Endothelial cell of umbilical vein (primary cell): Measurements from ENCODE around the gene DENND1A. TPM values are rescaled to one million over a fixed set of nuclear protein-coding genes. Genes with fewer than 3 reads are reported as not detected.
"Not testable (repeated sequence)": the region's sequence is repeated elsewhere in the genome, so short reads cannot be mapped to it uniquely, and the experiment has no call there.

ENCODE experiments used
- BruUV-seq: library from RNA; stranded (reverse); fragments of 400-500 nt; replicated peaks from 2 replicates; lab custom pipeline; 2021; lab: Mats Ljungman, UMichigan
- CTCF ChIA-PET: fragments of 300-600, 350-600 bp; sonication (Branson Sonifier 250); formaldehyde crosslinking; loops from one replicate; lab custom pipeline; 2021; ENCODE audit warnings: antibody characterized with exemption, inconsistent platforms; lab: Charles Lee
- POLR2A ChIA-PET: fragments of 300-600, 350-600 bp; sonication (Branson Sonifier 250); formaldehyde crosslinking; loops from one replicate; lab custom pipeline; 2021; ENCODE audit warnings: antibody characterized with exemption, inconsistent platforms; lab: Charles Lee
- DNase-seq: peaks from one replicate; pipeline ENCODE4 v3.0.0-alpha.2; 2011; ENCODE audit warnings: low read depth, low spot score
- FAIRE-seq: peaks from 2 replicates; lab custom pipeline; 2011; peaks lifted over from hg19 to GRCh38; lab: Jason Lieb, UNC
- H2AFZ ChIP-seq: 2 replicates; pipeline ENCODE4 v1.6.0; 2012; ENCODE audit warnings: low read depth, low read length, control low read depth, inconsistent platforms
- H3K27ac ChIP-seq: 2 replicates; pipeline ENCODE4 v1.5.1; 2011; ENCODE audit warnings: low read depth, mild to moderate bottlenecking, control low read depth, low read length, moderate library complexity; ENCODE audit not compliant: insufficient read depth
- H3K27me3 ChIP-seq, 2 experiments: 2 replicates each; pipeline versions ENCODE4 v1.6.0 to v1.6.1; 2011; ENCODE audit warnings: low read length in 2 of 2, mixed read lengths in 1 of 2; ENCODE audit not compliant: control insufficient read depth in 2 of 2, insufficient read depth in 2 of 2
- H3K36me3 ChIP-seq, 2 experiments: 2 replicates in 1 of 2; 3 replicates in 1 of 2; pipeline ENCODE4 v1.5.1; 2011; ENCODE audit warnings: low read length in 2 of 2, mild to moderate bottlenecking in 1 of 2, moderate library complexity in 1 of 2; ENCODE audit not compliant: control insufficient read depth in 2 of 2, insufficient read depth in 2 of 2; ENCODE audit errors: extremely low read depth in 1 of 2
- H3K4me1 ChIP-seq: 3 replicates; pipeline ENCODE4 v1.5.1; 2011; ENCODE audit warnings: mild to moderate bottlenecking, low read length; ENCODE audit not compliant: control insufficient read depth, insufficient read depth; ENCODE audit errors: extremely low read depth
- H3K4me2 ChIP-seq: 2 replicates; pipeline ENCODE4 v1.6.1; 2011; ENCODE audit warnings: low read length, control low read depth, mixed read lengths; ENCODE audit not compliant: insufficient read depth
- H3K4me3 ChIP-seq, 3 experiments: fragments of 200-600 bp in 1 of 3; sonication (generic), shearing (Covaris generic) in 1 of 3; replicated peaks in 1 of 3; 2 replicates each; pipeline ENCODE4 v1.5.1; 2011 to 2016; ENCODE audit warnings: control low read depth in 3 of 3, low read length in 3 of 3, mild to moderate bottlenecking in 2 of 3, inconsistent platforms in 1 of 3, low read depth in 1 of 3, moderate library complexity in 1 of 3; ENCODE audit not compliant: insufficient read depth in 1 of 3
- H3K79me2 ChIP-seq: 2 replicates; pipeline ENCODE4 v1.6.0; 2012; ENCODE audit warnings: low read length, inconsistent platforms; ENCODE audit not compliant: control insufficient read depth, insufficient read depth
- H3K9ac ChIP-seq: replicated peaks from 2 replicates; pipeline ENCODE3; 2011; ENCODE audit warnings: low read length, control low read depth; ENCODE audit not compliant: insufficient read depth; ENCODE audit errors: extremely low read depth
- H3K9me1 ChIP-seq: replicated peaks from 3 replicates; pipeline ENCODE4 v1.6.0; 2011; ENCODE audit warnings: mild to moderate bottlenecking, low read length; ENCODE audit not compliant: control insufficient read depth, insufficient read depth; ENCODE audit errors: extremely low read depth
- H3K9me3 ChIP-seq: replicated peaks from 2 replicates; pipeline ENCODE4 v1.5.1; 2012; ENCODE audit warnings: low read length, inconsistent platforms; ENCODE audit not compliant: control insufficient read depth, insufficient read depth
- H4K20me1 ChIP-seq: replicated peaks from 2 replicates; pipeline ENCODE3; 2011; ENCODE audit warnings: mild to moderate bottlenecking, low read length; ENCODE audit not compliant: control insufficient read depth, insufficient read depth; ENCODE audit errors: extremely low read depth
- CTCF ChIP-seq, 2 donors: IDR thresholded peaks; 1 replicate in 1 of 2; 2 replicates in 1 of 2; pipeline ENCODE4 v1.5.1; 2011; ENCODE audit warnings: low read length in 2 of 2, mild to moderate bottlenecking in 2 of 2, moderate library complexity in 2 of 2, control low read depth in 1 of 2, inconsistent platforms in 1 of 2, low read depth in 1 of 2; ENCODE audit not compliant: insufficient read depth in 1 of 2; ENCODE audit errors: extremely low read depth in 1 of 2
- EZH2 ChIP-seq: IDR thresholded peaks from 2 replicates; pipeline ENCODE4 v1.6.1; 2012; ENCODE audit warnings: borderline replicate concordance, low read depth, mild to moderate bottlenecking, moderate library complexity, low read length, inconsistent platforms; ENCODE audit not compliant: severe bottlenecking
- FOS ChIP-seq: IDR thresholded peaks from 2 replicates; pipeline ENCODE4 v1.6.1; 2011; ENCODE audit warnings: mild to moderate bottlenecking, low read length, moderate library complexity, borderline replicate concordance; ENCODE audit not compliant: insufficient read depth
- GATA2 ChIP-seq: IDR thresholded peaks from 2 replicates; pipeline ENCODE4 v1.7.0; 2011; ENCODE audit warnings: low read depth, mild to moderate bottlenecking, moderate library complexity, mixed read lengths, low read length; ENCODE audit not compliant: insufficient read length, insufficient read depth
- JUN ChIP-seq: IDR thresholded peaks from 2 replicates; pipeline ENCODE4 v1.6.1; 2011; ENCODE audit warnings: borderline replicate concordance, low read depth; ENCODE audit not compliant: insufficient read length, insufficient read depth
- MYC ChIP-seq: IDR thresholded peaks from one replicate; pipeline ENCODE4 v1.6.1; 2011; ENCODE audit warnings: mild to moderate bottlenecking, low read depth, low read length
- POLR2A ChIP-seq: IDR thresholded peaks from 2 replicates; pipeline ENCODE4 v1.6.1; 2012; ENCODE audit warnings: low read depth, mild to moderate bottlenecking, control low read depth, low read length
- POLR2AphosphoS5 ChIP-seq: IDR thresholded peaks from 2 replicates; pipeline ENCODE4 v1.6.1; 2012; ENCODE audit warnings: low read depth, mild to moderate bottlenecking, control low read depth, low read length, moderate library complexity; ENCODE audit not compliant: insufficient read depth
- dilution Hi-C: fragments of 300-500 bp; cut with MboI; formaldehyde crosslinking; loops from one replicate; pipeline ENCODE4 v1.15.0; 2019; ENCODE audit warnings: low sequenced_read_pairs; ENCODE audit not compliant: extremely low pct_ligation_motif_present
- intact Hi-C: fragments of 100-400 bp; cut with micrococcal nuclease; formaldehyde crosslinking; loops from one replicate; pipeline ENCODE4 v1.10.0; 2022
- polyA plus RNA-seq, 4 experiments: library from polyadenylated mRNA; depleted of rRNA in 3 of 4; stranded (reverse) in 3 of 4; unstranded in 1 of 4; fragments of >200 nt; gene quantifications; 2 replicates each; pipeline versions ENCODE4 v1.2.1 to v1.2.3, GENCODE V29; 2011 to 2012; ENCODE audit warnings: missing spikeins in 1 of 4
- total RNA-seq: library from RNA; stranded (reverse); gene quantifications from 2 replicates; pipeline ENCODE4 v1.2.3, GENCODE V29; 2021

Gene DENND1A
- total and polyA plus RNA-seq, 2 donors (not counting 3 experiments of a cell fraction or from before 2014, with no cell fraction given) = 18.5 to 24.5 TPM

GRCh38 chr9:123944464-123944863, 14.5 kb upstream of the DENND1A start:
- POLR2A ChIA-PET, FAIRE-seq, H3K9me3 ChIP-seq, DNase-seq, H3K4me1 ChIP-seq, H3K36me3 ChIP-seq, H4K20me1 ChIP-seq, BruUV-seq, H3K9ac ChIP-seq, H3K27ac ChIP-seq, CTCF ChIA-PET, H3K79me2 ChIP-seq, H3K4me2 ChIP-seq, dilution Hi-C loops, H2AFZ ChIP-seq, H3K27me3 ChIP-seq, H3K4me3 ChIP-seq, intact Hi-C loops, H3K9me1 ChIP-seq: not testable (repeated sequence)

- Histone ChIP-seq H3K9me3 (no peaks in the 10 kb centered on the region), H3K4me2 (no peak overlapping the region), H3K9me1 (no peaks in the 10 kb centered on the region), H3K79me2 (no peaks in the 10 kb centered on the region), H3K27me3 (peaks cover 0 to 4% of the 10 kb centered on the region in 2 experiments), H4K20me1 (no peaks in the 10 kb centered on the region), H3K4me1 (no peaks in the 10 kb centered on the region), H3K27ac (no peak overlapping the region), H3K9ac (no peak overlapping the region), H3K4me3 (no peak overlapping the region), H2AFZ (no peak overlapping the region), H3K36me3 (no peaks in the 10 kb centered on the region)
- TF ChIP-seq GATA2 = no peak
- no peak for TF ChIP-seq JUN
- TF ChIP-seq FOS = no peak
- no peak for TF ChIP-seq CTCF (IDR thresholded peaks at IDR 0.05; ENCODE audit: extremely low read depth in 1 of 2, insufficient read depth in 1 of 2, low read depth in 1 of 2, low read length in 2 of 2)
- TF ChIP-seq POLR2A = no peak
- TF ChIP-seq MYC = no peak
- no peak for TF ChIP-seq EZH2
- no peak for TF ChIP-seq POLR2AphosphoS5
- intact Hi-C loops (no loop called here), dilution Hi-C loops (no loop called here)
- POLR2A ChIA-PET = no interaction called here
- FAIRE-seq (no peak), DNase-seq (no peak)
- CTCF ChIA-PET = interaction anchor here (0.7 to 1.5 kb wide), 2 partner anchors 11 to 97 kb away, joined by 3 to 4 read pairs; no protein-coding TSS in a partner anchor
- no TSS peak for BruUV-seq
Observed at GRCh38 chr9:123943671-123944070, 13.7 kb upstream of the DENND1A start.
